Adrenal gland (tissue), 12 donors: ENCODE measurements around the gene FLYWCH2. TPM values are rescaled to one million over a fixed set of nuclear protein-coding genes. Genes with fewer than 3 reads are reported as not detected.
"Not testable (repeated sequence)": the region's sequence is repeated elsewhere in the genome, so short reads cannot be mapped to it uniquely, and the experiment has no call there.

Experiments used
- DNase-seq, 7 donors: peaks; one replicate each; pipeline ENCODE4 v3.0.0-alpha.2; 2019 to 2020
- H3K27ac ChIP-seq, 5 donors: fragments of 200-600 bp; sonication (generic) in 4 of 5; 1 replicate in 3 of 5; 2 replicates in 2 of 5; pipeline versions ENCODE4 v1.5.1 to v1.8.0; 2016 to 2020; ENCODE audit warnings: mild to moderate bottlenecking in 1 of 5
- H3K27me3 ChIP-seq: fragments of 200-600 bp; 2 replicates; pipeline ENCODE4 v1.8.0; 2021
- H3K36me3 ChIP-seq, 2 donors: fragments of 200-600 bp; replicated peaks in 1 of 2; 1 replicate in 1 of 2; 2 replicates in 1 of 2; pipeline versions ENCODE4 v1.5.1 to v1.8.0; 2018 to 2022
- H3K4me1 ChIP-seq, 2 donors: fragments of 200-600 bp; replicated peaks in 1 of 2; 1 replicate in 1 of 2; 2 replicates in 1 of 2; pipeline versions ENCODE4 v1.5.1 to v1.8.0; 2018 to 2021
- H3K4me3 ChIP-seq, 4 donors: fragments of 200-600 bp; sonication (generic) in 3 of 4; one replicate each; pipeline ENCODE4 v1.5.1; 2016 to 2018
- H3K9me3 ChIP-seq, 3 donors: fragments of 200-600 bp; sonication (generic) in 1 of 3; replicated peaks in 1 of 3; 1 replicate in 2 of 3; 2 replicates in 1 of 3; pipeline versions ENCODE4 v1.5.1 to v1.8.0; 2016 to 2021
- CTCF ChIP-seq, 6 experiments: fragments of 450-650 bp in 4 of 6; fragments of 200-600 bp in 2 of 6; sonication (generic) in 1 of 6; IDR thresholded peaks; 1 replicate in 5 of 6; 2 replicates in 1 of 6; pipeline versions ENCODE4 v1.5.1 to v1.8.0; 2016 to 2021; ENCODE audit warnings: antibody characterized with exemption in 6 of 6, mild to moderate bottlenecking in 2 of 6, moderate library complexity in 1 of 6
- POLR2A ChIP-seq, 2 donors: fragments of 450-650 bp; IDR thresholded peaks; one replicate each; pipeline ENCODE4 v1.6.1; 2017; ENCODE audit warnings: antibody characterized with exemption in 2 of 2, mild to moderate bottlenecking in 2 of 2, moderate library complexity in 1 of 2
- WGBS, 4 donors: extraction: QIAGEN DNeasy Blood & Tissue Kit in 2 of 4; methylation state at CpG; one replicate each; pipeline versions ENCODE4 v1.1.5 to v1.1.7; 2013 to 2017; 5-methylcytosine and 5-hydroxymethylcytosine counted together
- intact Hi-C, 2 donors: fragments of 100-400 bp; cut with DNase I; formaldehyde crosslinking; loops; one replicate each; pipeline versions ENCODE4 v1.14.1 to v1.15.0; 2022 to 2023
- polyA plus RNA-seq, 3 donors: library from polyadenylated mRNA; stranded (reverse); fragments of 200-250 nt in 2 of 3; fragments of 350-450 nt in 1 of 3; fragmentation: Illumina TruSeq in 1 of 3; extraction: RNeasy Lipid Tissue Mini Kit (QIAGEN cat#74804) in 1 of 3; gene quantifications; one replicate each; pipeline ENCODE4 v1.2.3, GENCODE V29; 2013 to 2014
- total RNA-seq, 9 donors: library from RNA; depleted of rRNA in 4 of 9; stranded (reverse); fragments of >200 nt in 4 of 9; fragments of 120-200 nt in 1 of 9; fragmentation: NEBNext Ultra II Directional in 1 of 9; extraction: Animal tissue kit (Norgen Biotek cat#: 25700) in 1 of 9; gene quantifications; one replicate each; pipeline versions ENCODE4 v1.1.0 to v1.2.4, GENCODE V29; 2013 to 2023
- donor health status: healthy with polysubstance abuse.
- donor health status: Bipolar disorder and iron deficiency.
- donor health status: DM: yes; HTN: yes; CAD: no.
- donor health status: DM: no; HTN: no; CAD: no.
- donor health status: DM: no; HTN: no; CAD: no.
- donor health status: DM: yes; HTN: yes; CAD: no.

The FLYWCH2 gene
- total and polyA plus RNA-seq, 12 donors = 16.7 to 232 (median 59.7) TPM

GRCh38 chr16:2927010-2927646, 44.1 kb downstream of the FLYWCH2 start:
- Histone ChIP-seq H3K4me3 (no peak overlapping the region), H3K9me3 (no peaks in the 10 kb centered on the region), H3K36me3 (peaks cover 0 to 15% of the 10 kb centered on the region in 2 donors), H3K27ac (peak overlapping the region in 1 of 5 donors; percentile 11), H3K27me3 (no peaks in the 10 kb centered on the region), H3K4me1 (peaks cover 0 to 8% of the 10 kb centered on the region in 2 donors)
- DNase-seq = peak; percentile 83 to 97 (median 92)
- 6 to 11% (median 8%) methylated on average over 16 to 19 of the region's 19 CpGs for WGBS, 4 donors
- peak; percentile 93 to 98 (median 94) for TF ChIP-seq CTCF (IDR thresholded peaks at IDR 0.05)
- TF ChIP-seq POLR2A (IDR thresholded peaks at IDR 0.05) = no peak
- intact Hi-C loops = loop anchor here in 1 of 2 donors (5.0 to 10.0 kb wide), 2 partner anchors 58 to 90 kb away; partner anchors contain the start of gene PKMYT1

- H3K4me3 ChIP-seq, DNase-seq, H3K9me3 ChIP-seq, H3K27ac ChIP-seq, H3K27me3 ChIP-seq, H3K4me1 ChIP-seq: not testable (repeated sequence)
- H3K36me3 ChIP-seq = peaks cover 0 to 20% of the 10 kb centered on the region in 2 donors
- intact Hi-C loops = loop anchor here in 1 of 2 donors (5.0 to 10.0 kb wide), 2 partner anchors 57 to 91 kb away; partner anchors contain the start of gene PKMYT1
- WGBS, 4 donors = 81 to 91% (median 83%) methylated on average over 4 of the region's 4 CpGs
These were observed 45.1 kb downstream of the FLYWCH2 start for GRCh38 chr16:2928151-2928550.

GRCh38 chr16:2928796-2929195, 45.8 kb downstream of the FLYWCH2 start:
- DNase-seq = no peak
- Histone ChIP-seq H3K27ac (no peak overlapping the region), H3K36me3 (peaks cover 0 to 26% of the 10 kb centered on the region in 2 donors), H3K4me1 (peaks cover 0 to 8% of the 10 kb centered on the region in 2 donors), H3K4me3 (no peak overlapping the region), H3K27me3 (no peaks in the 10 kb centered on the region), H3K9me3 (no peaks in the 10 kb centered on the region)
- intact Hi-C loops = loop anchor here in 1 of 2 donors (5.0 to 10.0 kb wide), 2 partner anchors 56 to 91 kb away; partner anchors contain the start of gene PKMYT1
- 81 to 94% (median 83%) methylated on average over 6 to 11 of the region's 11 CpGs for WGBS, 4 donors
- TF ChIP-seq POLR2A (IDR thresholded peaks at IDR 0.05) (no peak), CTCF (IDR thresholded peaks at IDR 0.05) (no peak)

- DNase-seq = no peak
- intact Hi-C loops = loop anchor here in 1 of 2 donors (5.0 to 10.0 kb wide), 2 partner anchors 55 to 92 kb away; partner anchors contain the start of gene PKMYT1
- TF ChIP-seq POLR2A (IDR thresholded peaks at IDR 0.05) = no peak
- TF ChIP-seq CTCF (IDR thresholded peaks at IDR 0.05) = no peak
- Histone ChIP-seq H3K36me3 (peaks cover 0 to 35% of the 10 kb centered on the region in 2 donors), H3K27me3 (no peaks in the 10 kb centered on the region), H3K27ac (no peak overlapping the region), H3K4me3 (no peak overlapping the region), H3K4me1 (peaks cover 0 to 8% of the 10 kb centered on the region in 2 donors), H3K9me3 (no peaks in the 10 kb centered on the region)
- 89 to 100% (median 91%) methylated on average over 3 to 14 of the region's 14 CpGs; no CpG with 5 or more reads in 1 of the 4 donors for WGBS, 4 donors
These were observed 46.7 kb downstream of the FLYWCH2 start for GRCh38 chr16:2929693-2930092.
